DOHH2 (cell line): Measurements from ENCODE around the gene SLC7A11.

ENCODE experiments used
- H3F3A ChIP-seq: fragments of 200-600 bp; sonication (generic), shearing (Covaris generic); 2 replicates; pipeline ENCODE4 v1.6.0; 2016; ENCODE audit warnings: antibody characterized with exemption, mild to moderate bottlenecking; ENCODE audit not compliant: control insufficient read depth, insufficient read depth
- H3K27ac ChIP-seq: fragments of 200-600 bp; sonication (generic); 2 replicates; pipeline ENCODE4 v1.5.1; 2014; ENCODE audit warnings: low read depth, mild to moderate bottlenecking, low read length, moderate library complexity
- H3K27me3 ChIP-seq: fragments of 200-600 bp; sonication (generic); 2 replicates; pipeline ENCODE4 v1.6.1; 2014; ENCODE audit warnings: mild to moderate bottlenecking, low read length, mixed read lengths; ENCODE audit not compliant: control insufficient read depth
- H3K36me3 ChIP-seq: fragments of 200-600 bp; sonication (generic); 2 replicates; pipeline ENCODE4 v1.6.1; 2014; ENCODE audit warnings: mild to moderate bottlenecking, low read length, moderate library complexity, mixed read lengths; ENCODE audit not compliant: control insufficient read depth
- H3K4me1 ChIP-seq: fragments of 200-600 bp; sonication (generic); 2 replicates; pipeline ENCODE4 v1.6.1; 2014; ENCODE audit warnings: mild to moderate bottlenecking, low read length, mixed read lengths; ENCODE audit not compliant: control insufficient read depth
- H3K4me2 ChIP-seq: fragments of 200-600 bp; sonication (generic); 2 replicates; pipeline ENCODE4 v1.6.0; 2014; ENCODE audit warnings: mild to moderate bottlenecking, low read length, moderate library complexity
- H3K4me3 ChIP-seq: fragments of 200-600 bp; sonication (generic); 2 replicates; pipeline ENCODE4 v1.5.1; 2014; ENCODE audit warnings: mild to moderate bottlenecking, low read length, mixed read lengths
- H3K79me2 ChIP-seq: fragments of 200-600 bp; sonication (generic); 2 replicates; pipeline ENCODE4 v1.6.1; 2014; ENCODE audit warnings: mild to moderate bottlenecking, low read length, mixed read lengths; ENCODE audit not compliant: control insufficient read depth
- H3K9me2 ChIP-seq: fragments of 200-600 bp; sonication (generic); replicated peaks from 2 replicates; pipeline ENCODE4 v1.6.1; 2014; ENCODE audit warnings: mild to moderate bottlenecking, low read length, mixed read lengths; ENCODE audit not compliant: control insufficient read depth
- H3K9me3 ChIP-seq: fragments of 200-600 bp; sonication (generic); 2 replicates; pipeline ENCODE4 v1.6.1; 2014; ENCODE audit warnings: antibody characterized with exemption, low read length, mixed read lengths; ENCODE audit not compliant: control insufficient read depth, insufficient read depth
- H4K20me1 ChIP-seq: fragments of 200-600 bp; sonication (generic); 2 replicates; pipeline ENCODE4 v1.6.0; 2014; ENCODE audit warnings: low read depth, mild to moderate bottlenecking, antibody characterized with exemption, low read length, moderate library complexity; ENCODE audit not compliant: control insufficient read depth, insufficient read depth
- EZH2phosphoT487 ChIP-seq: fragments of 200-600 bp; sonication (generic); IDR thresholded peaks from 2 replicates; pipeline ENCODE4 v1.6.1; 2017; ENCODE audit warnings: borderline replicate concordance, mild to moderate bottlenecking, antibody characterized with exemption, low read length, moderate library complexity, mixed read lengths
- TF ChIP-seq, protein P1 (sequence below): fragments of 200-600 bp; sonication (generic); IDR thresholded peaks from one replicate; pipeline ENCODE4 v1.5.1; 2014; ENCODE audit warnings: antibody characterized with exemption, mild to moderate bottlenecking, low read depth, low read length; ENCODE audit not compliant: poor library complexity, severe bottlenecking

SLC7A11 gene

DNA sequence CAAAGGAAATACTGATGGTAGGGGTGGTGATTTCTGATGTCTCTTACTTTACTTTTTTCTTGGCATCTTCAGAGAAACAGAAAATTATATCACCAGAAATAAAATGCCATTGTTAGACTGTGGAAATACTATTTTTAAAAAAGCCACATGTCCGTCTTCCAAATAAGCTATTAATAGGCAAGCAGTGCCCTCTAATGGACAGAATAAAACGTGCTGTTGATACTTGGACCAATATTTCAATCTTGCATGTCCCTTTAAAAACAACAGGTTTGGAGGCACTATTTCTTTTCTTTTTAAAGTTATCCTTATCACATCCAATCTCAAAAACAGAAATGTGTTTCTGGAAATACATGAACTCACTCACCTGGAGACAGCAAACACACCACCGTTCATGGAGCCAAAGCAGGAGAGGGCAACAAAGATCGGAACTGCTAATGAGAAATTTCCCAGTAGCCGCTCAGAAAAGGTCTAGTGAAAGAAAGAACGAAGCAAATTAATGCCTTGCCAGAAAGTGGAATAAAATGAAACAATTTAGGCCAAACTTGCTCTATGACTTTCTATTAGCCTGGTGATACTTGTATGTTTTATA, 59.2 kb downstream of the SLC7A11 start:
- Histone ChIP-seq H3K79me2 (no peaks in the 10 kb centered on the region), H3K9me3 (no peaks in the 10 kb centered on the region), H3F3A (no peaks in the 10 kb centered on the region), H3K4me1 (peaks cover 3% of the 10 kb centered on the region; the same call in 1 of the 2 replicates), H3K27ac (no peak overlapping the region), H3K9me2 (no peaks in the 10 kb centered on the region), H3K27me3 (no peaks in the 10 kb centered on the region), H3K4me3 (no peak overlapping the region), H3K36me3 (no peaks in the 10 kb centered on the region), H4K20me1 (no peaks in the 10 kb centered on the region), H3K4me2 (no peak overlapping the region)
- TF ChIP-seq, protein P1, sequence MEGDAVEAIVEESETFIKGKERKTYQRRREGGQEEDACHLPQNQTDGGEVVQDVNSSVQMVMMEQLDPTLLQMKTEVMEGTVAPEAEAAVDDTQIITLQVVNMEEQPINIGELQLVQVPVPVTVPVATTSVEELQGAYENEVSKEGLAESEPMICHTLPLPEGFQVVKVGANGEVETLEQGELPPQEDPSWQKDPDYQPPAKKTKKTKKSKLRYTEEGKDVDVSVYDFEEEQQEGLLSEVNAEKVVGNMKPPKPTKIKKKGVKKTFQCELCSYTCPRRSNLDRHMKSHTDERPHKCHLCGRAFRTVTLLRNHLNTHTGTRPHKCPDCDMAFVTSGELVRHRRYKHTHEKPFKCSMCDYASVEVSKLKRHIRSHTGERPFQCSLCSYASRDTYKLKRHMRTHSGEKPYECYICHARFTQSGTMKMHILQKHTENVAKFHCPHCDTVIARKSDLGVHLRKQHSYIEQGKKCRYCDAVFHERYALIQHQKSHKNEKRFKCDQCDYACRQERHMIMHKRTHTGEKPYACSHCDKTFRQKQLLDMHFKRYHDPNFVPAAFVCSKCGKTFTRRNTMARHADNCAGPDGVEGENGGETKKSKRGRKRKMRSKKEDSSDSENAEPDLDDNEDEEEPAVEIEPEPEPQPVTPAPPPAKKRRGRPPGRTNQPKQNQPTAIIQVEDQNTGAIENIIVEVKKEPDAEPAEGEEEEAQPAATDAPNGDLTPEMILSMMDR, result peak; percentile 69
- no peak for TF ChIP-seq EZH2phosphoT487

DNA sequence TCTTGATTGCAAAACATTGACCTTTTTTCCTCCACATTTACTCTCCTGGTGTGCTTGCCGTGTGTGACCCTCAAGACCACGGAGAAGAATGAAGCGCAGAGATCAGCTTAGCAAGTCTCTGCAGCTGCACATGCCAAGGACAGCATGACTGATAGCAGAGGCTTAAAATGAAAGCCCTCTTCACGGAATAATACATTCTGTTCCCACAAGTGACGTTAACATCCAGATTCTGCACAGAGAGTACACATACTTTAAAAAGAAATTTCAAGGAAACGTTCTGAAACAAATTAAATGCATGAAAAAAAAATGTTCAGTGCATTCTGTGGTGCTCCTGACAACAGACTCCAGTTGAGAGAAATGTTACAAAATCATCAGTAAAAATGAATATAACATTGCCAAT, 60.9 kb downstream of the SLC7A11 start:
- no peaks in the 10 kb centered on the region for H3F3A ChIP-seq
- no peak overlapping the region for H3K4me3 ChIP-seq
- H3K27me3 ChIP-seq, result no peaks in the 10 kb centered on the region
- H3K4me2 ChIP-seq, result no peak overlapping the region
- H4K20me1 ChIP-seq, result no peaks in the 10 kb centered on the region
- H3K27ac ChIP-seq, result no peak overlapping the region
- H3K9me3 ChIP-seq, result no peaks in the 10 kb centered on the region
- no peaks in the 10 kb centered on the region for H3K4me1 ChIP-seq
- H3K36me3 ChIP-seq, result no peaks in the 10 kb centered on the region
- no peaks in the 10 kb centered on the region for H3K9me2 ChIP-seq
- H3K79me2 ChIP-seq, result no peaks in the 10 kb centered on the region
- TF ChIP-seq, protein P1, result no peak
- no peak for TF ChIP-seq EZH2phosphoT487

DNA sequence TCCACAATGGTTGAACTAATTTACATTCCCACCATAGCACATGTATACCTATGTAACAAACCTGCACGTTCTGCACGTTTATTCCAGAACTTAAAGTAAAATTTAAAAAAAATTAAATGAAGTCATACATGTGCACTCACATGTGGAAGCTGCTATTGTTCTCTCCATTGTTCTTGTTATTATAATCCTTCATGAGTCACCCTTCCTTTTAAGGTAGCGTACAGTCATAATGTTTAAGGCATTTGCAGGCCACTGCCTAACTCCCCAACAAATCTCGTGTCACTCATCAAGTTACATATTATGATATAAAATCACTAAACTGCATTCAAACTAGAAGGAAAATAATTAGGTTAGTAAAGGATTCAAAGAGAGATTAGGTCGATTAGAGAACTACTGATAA, 63.6 kb downstream of the SLC7A11 start:
- no peaks in the 10 kb centered on the region for H3K9me2 ChIP-seq
- no peaks in the 10 kb centered on the region for H3K79me2 ChIP-seq
- no peaks in the 10 kb centered on the region for H3K4me1 ChIP-seq
- no peaks in the 10 kb centered on the region for H4K20me1 ChIP-seq
- no peak overlapping the region for H3K4me3 ChIP-seq
- H3K27me3 ChIP-seq, result no peaks in the 10 kb centered on the region
- H3K27ac ChIP-seq, result no peak overlapping the region
- no peak overlapping the region for H3K4me2 ChIP-seq
- H3K36me3 ChIP-seq, result no peaks in the 10 kb centered on the region
- TF ChIP-seq EZH2phosphoT487, result no peak
- TF ChIP-seq, protein P1, result no peak
- no peaks in the 10 kb centered on the region for H3K9me3 ChIP-seq
- H3F3A ChIP-seq, result no peaks in the 10 kb centered on the region
